IMR-90 (cell line): ENCODE data around the gene SHISA6.

Experiments used
- RAD21 ChIP-seq: IDR thresholded peaks from 2 replicates; pipeline ENCODE4 v1.6.1; 2012; ENCODE audit warnings: low read length, improper control_type of control experiment
- TF ChIP-seq, protein P1 (sequence below): conservative IDR thresholded peaks from 2 replicates; pipeline ENCODE4 v1.5.1; 2012; ENCODE audit warnings: mild to moderate bottlenecking, low read depth, low read length, improper control_type of control experiment

GRCh38 chr17:11282586-11282985 lies 41.6 kb downstream of the SHISA6 start:
- TF ChIP-seq, protein P1, sequence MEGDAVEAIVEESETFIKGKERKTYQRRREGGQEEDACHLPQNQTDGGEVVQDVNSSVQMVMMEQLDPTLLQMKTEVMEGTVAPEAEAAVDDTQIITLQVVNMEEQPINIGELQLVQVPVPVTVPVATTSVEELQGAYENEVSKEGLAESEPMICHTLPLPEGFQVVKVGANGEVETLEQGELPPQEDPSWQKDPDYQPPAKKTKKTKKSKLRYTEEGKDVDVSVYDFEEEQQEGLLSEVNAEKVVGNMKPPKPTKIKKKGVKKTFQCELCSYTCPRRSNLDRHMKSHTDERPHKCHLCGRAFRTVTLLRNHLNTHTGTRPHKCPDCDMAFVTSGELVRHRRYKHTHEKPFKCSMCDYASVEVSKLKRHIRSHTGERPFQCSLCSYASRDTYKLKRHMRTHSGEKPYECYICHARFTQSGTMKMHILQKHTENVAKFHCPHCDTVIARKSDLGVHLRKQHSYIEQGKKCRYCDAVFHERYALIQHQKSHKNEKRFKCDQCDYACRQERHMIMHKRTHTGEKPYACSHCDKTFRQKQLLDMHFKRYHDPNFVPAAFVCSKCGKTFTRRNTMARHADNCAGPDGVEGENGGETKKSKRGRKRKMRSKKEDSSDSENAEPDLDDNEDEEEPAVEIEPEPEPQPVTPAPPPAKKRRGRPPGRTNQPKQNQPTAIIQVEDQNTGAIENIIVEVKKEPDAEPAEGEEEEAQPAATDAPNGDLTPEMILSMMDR: no peak
- no peak for TF ChIP-seq RAD21
